Natural killer cell (primary cell): Measurements from ENCODE around the gene TMCO4. TPM values are rescaled to one million over a fixed set of nuclear protein-coding genes. Genes with fewer than 3 reads are reported as not detected.

Source experiments
- ATAC-seq, 3 donors: fragments of 150-1000 bp in 2 of 3; fragments of 200-7000 bp in 1 of 3; cut with Tn5 transposase; 1 replicate in 1 of 3; 2 replicates in 2 of 3; pipeline ENCODE4 v1.10.0; 2021; ENCODE audit warnings: mild to moderate bottlenecking in 2 of 3, moderate library complexity in 2 of 3
- DNase-seq, 2 donors: peaks; one replicate each; pipeline versions ENCODE4 v3.0.0 to v3.0.0-alpha.2; 2013 to 2021; ENCODE audit warnings: mixed read lengths in 1 of 2
- H3K27ac ChIP-seq: one replicate; pipeline ENCODE4 v1.5.1; 2013; ENCODE audit warnings: mild to moderate bottlenecking, low read length
- H3K27me3 ChIP-seq: one replicate; pipeline ENCODE4 v1.6.1; 2013; ENCODE audit warnings: low read length; ENCODE audit not compliant: control insufficient read depth, insufficient read depth
- H3K36me3 ChIP-seq: one replicate; pipeline ENCODE4 v1.6.1; 2013; ENCODE audit warnings: low read length; ENCODE audit not compliant: control insufficient read depth, insufficient read depth
- H3K4me1 ChIP-seq: one replicate; pipeline ENCODE4 v1.6.1; 2013; ENCODE audit warnings: low read length; ENCODE audit not compliant: control insufficient read depth, insufficient read depth
- H3K4me3 ChIP-seq: one replicate; pipeline ENCODE4 v1.5.1; 2013; ENCODE audit warnings: low read length
- H3K9me3 ChIP-seq: one replicate; pipeline ENCODE4 v1.6.1; 2013; ENCODE audit warnings: low read length; ENCODE audit not compliant: control insufficient read depth, insufficient read depth
- H3K27ac Mint-ChIP-seq, 2 donors: one replicate each; pipeline ENCODE4 v1.8.0; 2022; ENCODE audit warnings: mild to moderate bottlenecking in 2 of 2, mixed read lengths in 2 of 2, moderate library complexity in 1 of 2
- H3K27me3 Mint-ChIP-seq, 2 donors: one replicate each; pipeline ENCODE4 v1.8.0; 2022; ENCODE audit warnings: low read depth in 2 of 2, mixed read lengths in 2 of 2
- H3K36me3 Mint-ChIP-seq: one replicate; pipeline ENCODE4 v1.8.0; 2022; ENCODE audit warnings: mixed read lengths
- H3K4me1 Mint-ChIP-seq, 2 donors: one replicate each; pipeline ENCODE4 v1.8.0; 2022; ENCODE audit warnings: mixed read lengths in 2 of 2
- H3K4me3 Mint-ChIP-seq: one replicate; pipeline ENCODE4 v1.8.0; 2022; ENCODE audit warnings: mild to moderate bottlenecking, moderate library complexity, mixed read lengths
- H3K9me3 Mint-ChIP-seq, 2 donors: one replicate each; pipeline ENCODE4 v1.8.0; 2022; ENCODE audit warnings: mixed read lengths in 2 of 2
- WGBS: methylation state at CpG from one replicate; pipeline ENCODE4 v1.1.7; 2013; ENCODE audit warnings: missing lambda C conversion rate; ENCODE audit not compliant: insufficient coverage; 5-methylcytosine and 5-hydroxymethylcytosine counted together
- intact Hi-C: fragments of 100-400 bp; cut with micrococcal nuclease; formaldehyde crosslinking; loops from one replicate; pipeline ENCODE4 v1.14.2; 2022
- total RNA-seq, 4 donors: library from RNA; stranded (reverse); fragments of 120-200 nt in 1 of 4; gene quantifications; one replicate each; pipeline versions ENCODE4 v1.2.3 to v1.2.4, GENCODE V29; 2013 to 2022
- TF ChIP-seq, protein P1 (sequence below): fragments of 200-600 bp; IDR thresholded peaks from one replicate; pipeline ENCODE4 v1.8.0; 2022; ENCODE audit warnings: antibody characterized with exemption

The TMCO4 gene
- total RNA-seq, 3 donors from 2014 or later (not counting 1 experiment from before 2014, with no cell fraction given): 14.2 to 21.5 (median 18.3) TPM

DNA sequence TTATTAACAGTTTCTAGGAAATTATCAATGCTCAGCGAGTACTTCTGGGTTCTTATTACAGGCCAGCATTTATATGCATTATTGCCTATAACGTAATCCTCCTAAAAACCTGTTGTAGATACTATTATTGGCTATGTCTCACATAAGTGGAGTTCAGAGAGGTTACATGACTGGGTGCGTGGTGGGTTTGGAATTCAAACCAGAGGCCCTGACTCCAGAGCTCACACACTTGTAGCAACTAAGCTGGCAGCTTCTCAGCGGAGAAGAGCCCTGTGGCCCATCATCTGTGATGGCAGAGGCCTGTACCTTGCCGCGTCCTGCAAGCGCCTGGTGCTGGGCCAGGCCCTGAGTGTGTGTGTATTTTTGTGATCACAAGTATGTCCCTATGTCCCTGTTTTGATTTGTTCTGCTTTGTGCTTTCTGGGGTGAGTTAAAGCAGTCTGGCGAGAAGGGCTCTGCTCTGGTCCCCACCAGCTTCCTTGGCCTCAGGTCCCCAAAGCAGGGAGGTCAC is 68.3 kb downstream of the TMCO4 start:
- TF ChIP-seq, protein P1, sequence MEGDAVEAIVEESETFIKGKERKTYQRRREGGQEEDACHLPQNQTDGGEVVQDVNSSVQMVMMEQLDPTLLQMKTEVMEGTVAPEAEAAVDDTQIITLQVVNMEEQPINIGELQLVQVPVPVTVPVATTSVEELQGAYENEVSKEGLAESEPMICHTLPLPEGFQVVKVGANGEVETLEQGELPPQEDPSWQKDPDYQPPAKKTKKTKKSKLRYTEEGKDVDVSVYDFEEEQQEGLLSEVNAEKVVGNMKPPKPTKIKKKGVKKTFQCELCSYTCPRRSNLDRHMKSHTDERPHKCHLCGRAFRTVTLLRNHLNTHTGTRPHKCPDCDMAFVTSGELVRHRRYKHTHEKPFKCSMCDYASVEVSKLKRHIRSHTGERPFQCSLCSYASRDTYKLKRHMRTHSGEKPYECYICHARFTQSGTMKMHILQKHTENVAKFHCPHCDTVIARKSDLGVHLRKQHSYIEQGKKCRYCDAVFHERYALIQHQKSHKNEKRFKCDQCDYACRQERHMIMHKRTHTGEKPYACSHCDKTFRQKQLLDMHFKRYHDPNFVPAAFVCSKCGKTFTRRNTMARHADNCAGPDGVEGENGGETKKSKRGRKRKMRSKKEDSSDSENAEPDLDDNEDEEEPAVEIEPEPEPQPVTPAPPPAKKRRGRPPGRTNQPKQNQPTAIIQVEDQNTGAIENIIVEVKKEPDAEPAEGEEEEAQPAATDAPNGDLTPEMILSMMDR: no peak
- no peak overlapping the region for H3K4me3 ChIP-seq
- peaks cover 19% of the 10 kb centered on the region for H3K36me3 ChIP-seq
- Mint-ChIP-seq H3K9me3 (no peaks in the 10 kb centered on the region), H3K27me3 (no peaks in the 10 kb centered on the region), H3K36me3 (no peaks in the 10 kb centered on the region), H3K4me3 (no peak overlapping the region), H3K27ac (no peak overlapping the region), H3K4me1 (no peaks in the 10 kb centered on the region)
- peaks cover 6% of the 10 kb centered on the region for H3K9me3 ChIP-seq
- intact Hi-C loops: no loop called here
- no peak for ATAC-seq
- 97% methylated on average over 7 of the region's 8 CpGs for WGBS
- no peaks in the 10 kb centered on the region for H3K27me3 ChIP-seq
- no peak for DNase-seq
- no peak overlapping the region for H3K27ac ChIP-seq
- H3K4me1 ChIP-seq: no peaks in the 10 kb centered on the region

- H3K27ac Mint-ChIP-seq: no peak overlapping the region
- no peak for ATAC-seq
- intact Hi-C loops: no loop called here
Observed at GRCh38 chr1:19730793-19731192, 68.9 kb downstream of the TMCO4 start.

GRCh38 chr1:19730232-19730631 is 69.5 kb downstream of the TMCO4 start:
- TF ChIP-seq, protein P1: no peak
- no peak overlapping the region for H3K4me3 Mint-ChIP-seq
- no peak overlapping the region for H3K27ac ChIP-seq
- H3K27me3 ChIP-seq: no peaks in the 10 kb centered on the region
- no peak for ATAC-seq
- H3K27me3 Mint-ChIP-seq: no peaks in the 10 kb centered on the region
- H3K4me1 Mint-ChIP-seq: no peaks in the 10 kb centered on the region
- H3K4me1 ChIP-seq: no peaks in the 10 kb centered on the region
- intact Hi-C loops: no loop called here
- no peak overlapping the region for H3K27ac Mint-ChIP-seq
- WGBS: 97% methylated on average over 3 of the region's 3 CpGs
- H3K9me3 ChIP-seq: peaks cover 6% of the 10 kb centered on the region
- no peaks in the 10 kb centered on the region for H3K9me3 Mint-ChIP-seq
- H3K36me3 Mint-ChIP-seq: no peaks in the 10 kb centered on the region
- no peak for DNase-seq
- peaks cover 24% of the 10 kb centered on the region for H3K36me3 ChIP-seq
- no peak overlapping the region for H3K4me3 ChIP-seq

More at GRCh38 chr1:19730793-19731192, 68.9 kb downstream of the TMCO4 start:
- Histone ChIP-seq H3K36me3 (peaks cover 22% of the 10 kb centered on the region), H3K27ac (no peak overlapping the region), H3K4me1 (no peaks in the 10 kb centered on the region), H3K27me3 (no peaks in the 10 kb centered on the region), H3K9me3 (peaks cover 6% of the 10 kb centered on the region), H3K4me3 (no peak overlapping the region)
- no peaks in the 10 kb centered on the region for H3K27me3 Mint-ChIP-seq
- H3K4me1 Mint-ChIP-seq: no peaks in the 10 kb centered on the region
- H3K36me3 Mint-ChIP-seq: no peaks in the 10 kb centered on the region
- no peak overlapping the region for H3K4me3 Mint-ChIP-seq
- no peaks in the 10 kb centered on the region for H3K9me3 Mint-ChIP-seq
- WGBS: 99% methylated on average over 3 of the region's 3 CpGs
- TF ChIP-seq, protein P1: no peak
- DNase-seq: no peak
